ENCODE data around the gene PDE8A. TPM values are rescaled to one million over a fixed set of nuclear protein-coding genes. Genes with fewer than 3 reads are reported as not detected.
A peak's percentile ranks its signal among the peaks of the same experiment; 100 is the strongest.

Gene PDE8A
- total and polyA plus RNA-seq, 2 of the 4 experiments (the other 2 are of a cell fraction): 32.4 to 35.9 TPM

DNA sequence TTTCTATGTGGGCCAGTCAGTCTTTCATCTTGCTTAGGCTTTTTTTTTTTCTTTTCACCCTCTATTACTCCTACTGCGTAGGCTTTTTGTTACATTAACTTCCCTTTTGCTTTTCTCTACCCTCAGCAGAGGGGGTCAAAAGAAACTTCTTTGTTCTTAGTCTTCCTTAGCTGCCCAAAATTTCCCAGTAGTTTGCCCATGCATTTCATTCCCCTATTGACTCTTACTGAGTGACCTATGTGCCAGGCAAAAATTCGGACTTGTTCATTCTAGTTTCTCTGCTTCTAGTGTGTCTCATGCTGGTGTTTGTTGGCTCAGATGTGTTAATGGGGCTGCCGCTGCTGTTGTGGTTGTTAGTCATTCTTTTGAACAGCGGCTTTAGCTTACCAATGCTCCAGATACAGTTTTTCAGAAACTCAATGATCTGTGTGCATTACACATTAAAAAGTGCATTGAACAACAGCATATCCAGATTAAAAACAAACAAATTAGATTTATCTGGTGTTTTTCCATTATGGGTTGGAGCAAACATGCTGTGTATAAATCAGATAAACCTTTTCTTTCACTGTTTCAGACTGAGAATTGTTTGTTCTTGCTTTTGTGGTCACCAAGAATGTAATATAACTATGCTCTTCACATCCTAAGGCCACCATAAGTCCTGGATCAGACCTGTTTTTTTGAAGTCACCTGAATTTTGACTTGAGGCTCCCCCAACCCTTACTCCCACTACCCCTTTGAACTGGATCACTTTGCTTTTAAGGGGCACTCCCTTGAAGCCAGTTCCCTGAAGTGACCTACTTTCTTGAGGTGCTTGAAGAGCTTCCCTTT lies 43.1 kb downstream of the PDE8A start:
- peaks cover 35 to 90% of the 10 kb centered on the region in 2 experiments for H3K79me1 ChIP-seq (ENCODE audit: low read depth in 1 of 2, low read length in 2 of 2)
- dilution Hi-C loops (cut with HindIII; ENCODE audit: low sequenced_read_pairs, unreplicated experiment) (no loop called here), in situ Hi-C loops (cut with MboI; ENCODE audit: low sequenced_read_pairs) (no loop called here), intact Hi-C loops (cut with micrococcal nuclease) (loop anchor here (5.0 kb wide), 1 partner anchor 32 kb away; no protein-coding TSS in a partner anchor)
- no peak overlapping the region for H3K56ac ChIP-seq (ENCODE audit: extremely low read depth, insufficient read depth, low read length)
- H3K36me3 ChIP-seq (ENCODE audit: control insufficient read depth, insufficient read depth, low read length): no peaks in the 10 kb centered on the region
- ChIA-PET POLR2A (ENCODE audit: unreplicated experiment) (no interaction called here), CTCF (no interaction called here)
- no peak overlapping the region for H3K27ac ChIP-seq (ENCODE audit: insufficient read depth, low read length)
- no peak overlapping the region for H3K4ac ChIP-seq (ENCODE audit: low read depth, low read length)
- H3K4me2 ChIP-seq (ENCODE audit: low read depth, low read length): no peak overlapping the region
- H2AK9ac ChIP-seq (replicated peaks; ENCODE audit: low read depth, low read length, poor library complexity): no peak overlapping the region
- H4K5ac ChIP-seq (ENCODE audit: low read depth, low read length): no peak overlapping the region
- H2AFZ ChIP-seq (replicated peaks; ENCODE audit: low read length, poor library complexity): no peak overlapping the region
- H3K4me3 ChIP-seq (ENCODE audit: insufficient read depth, low read depth, low read length): no peak overlapping the region
- H4K20me1 ChIP-seq (ENCODE audit: insufficient read depth, low read length): peaks cover 85% of the 10 kb centered on the region
- H3K14ac ChIP-seq (replicated peaks; ENCODE audit: low read depth, low read length): no peak overlapping the region
- H3K4me1 ChIP-seq (ENCODE audit: control insufficient read depth, insufficient read depth, low read length): peaks cover 13% of the 10 kb centered on the region
- no peaks in the 10 kb centered on the region for H3K27me3 ChIP-seq (ENCODE audit: control insufficient read depth, insufficient read depth, low read length)
- H2BK120ac ChIP-seq (ENCODE audit: low read depth, low read length): no peak overlapping the region
- H2BK20ac ChIP-seq (ENCODE audit: low read depth, low read length): no peak overlapping the region
- H3K23ac ChIP-seq (ENCODE audit: low read depth, low read length): 0 out of 2 replicates have a peak overlapping the region, but pooled peaks have one; percentile 13
- no CpG with 5 or more reads among the region's 4 CpGs for WGBS, 2 experiments (ENCODE audit: extremely low coverage in 2 of 2, insufficient read length in 1 of 2)
- H3K9me3 ChIP-seq (ENCODE audit: control insufficient read depth, insufficient read depth, low read length): no peaks in the 10 kb centered on the region
- H2BK5ac ChIP-seq (ENCODE audit: low read depth, low read length, poor library complexity, severe bottlenecking): no peak overlapping the region
- BruUV-seq (replicated peaks): no TSS peak
- H4K8ac ChIP-seq (ENCODE audit: low read depth in 2 of 2, low read length in 2 of 2): no peak overlapping the region
- H2AK5ac ChIP-seq (ENCODE audit: low read depth, low read length): no peak overlapping the region
- H3K9ac ChIP-seq (ENCODE audit: low read depth, low read length): no peak overlapping the region
- no peak overlapping the region for H4K91ac ChIP-seq (ENCODE audit: insufficient read depth, low read depth, low read length)
- H3K9me1 ChIP-seq (ENCODE audit: insufficient read depth, low read length): peaks cover 11% of the 10 kb centered on the region
- peak; percentile 27; the same call in 1 of the 2 replicates for ATAC-seq (ENCODE audit: low read depth)
- no peak overlapping the region for H2BK15ac ChIP-seq (ENCODE audit: low read depth, low read length)
- peak; percentile 62 for DNase-seq
- no peak overlapping the region for H3K18ac ChIP-seq (ENCODE audit: low read depth, low read length)
- no peak for TF ChIP-seq NFE2L2 (IDR thresholded peaks at IDR 0.05; ENCODE audit: low read depth, low read length)
- no peak for TF ChIP-seq POLR2A (IDR thresholded peaks at IDR 0.05; ENCODE audit: low read depth, low read length)
- TF ChIP-seq MXI1 (IDR thresholded peaks at IDR 0.05; ENCODE audit: borderline replicate concordance, low read depth, low read length): no peak
- no peak for TF ChIP-seq CTCF (conservative IDR thresholded peaks at IDR 0.05; ENCODE audit: low read depth, low read length)
- TF ChIP-seq CHD1 (IDR thresholded peaks at IDR 0.05; ENCODE audit: low read depth, low read length): no peak
- TF ChIP-seq MAZ (IDR thresholded peaks at IDR 0.05; ENCODE audit: borderline replicate concordance, low read depth, low read length): no peak
- no peak for TF ChIP-seq FOS (IDR thresholded peaks at IDR 0.05; ENCODE audit: low read depth, low read length)
- no peak for TF ChIP-seq MAFK (IDR thresholded peaks at IDR 0.05; ENCODE audit: low read depth, low read length)
- no peak for TF ChIP-seq BHLHE40 (IDR thresholded peaks at IDR 0.05; ENCODE audit: low read depth, low read length)
- TF ChIP-seq RAD21 (IDR thresholded peaks at IDR 0.05; ENCODE audit: low read length): no peak
- no peak for TF ChIP-seq SMC3 (IDR thresholded peaks at IDR 0.05; ENCODE audit: low read depth, low read length)
- no peak for TF ChIP-seq USF2 (IDR thresholded peaks at IDR 0.05; ENCODE audit: low read depth, low read length)
- TF ChIP-seq RCOR1 (IDR thresholded peaks at IDR 0.05; ENCODE audit: insufficient replicate concordance, low read length): no peak
- TF ChIP-seq CEBPB (IDR thresholded peaks at IDR 0.05; ENCODE audit: low read depth, low read length): no peak
- TF ChIP-seq ELK1 (IDR thresholded peaks at IDR 0.05; ENCODE audit: borderline replicate concordance, low read depth, low read length): no peak
